ENCODE data around the gene SWT1. TPM values are rescaled to one million over a fixed set of nuclear protein-coding genes. Genes with fewer than 3 reads are reported as not detected.
"Not testable (repeated sequence)": the region's sequence is repeated elsewhere in the genome, so short reads cannot be mapped to it uniquely, and the experiment has no call there.

SWT1 gene
- total RNA-seq, 1 donor from 2014 or later: 11.5 TPM

- Mint-ChIP-seq H3K36me3 (ENCODE audit: low read depth, unreplicated experiment) (peaks cover 19% of the 10 kb centered on the region), H3K9me3 (ENCODE audit: unreplicated experiment) (no peaks in the 10 kb centered on the region), H3K27ac (ENCODE audit: unreplicated experiment) (no peak overlapping the region), H3K27me3 (ENCODE audit: unreplicated experiment) (peaks cover 22% of the 10 kb centered on the region), H3K4me3 (ENCODE audit: unreplicated experiment) (no peak overlapping the region), H3K4me1 (ENCODE audit: unreplicated experiment) (peaks cover 21% of the 10 kb centered on the region)
- TF ChIP-seq CTCF (IDR thresholded peaks at IDR 0.05; ENCODE audit: unreplicated experiment): no peak
- DNase-seq (ENCODE audit: low spot score): no peak
These were observed 162.1 kb downstream of the SWT1 start for GRCh38 chr1:185319139-185319475.

- not testable (repeated sequence) for H3K4me3 Mint-ChIP-seq (ENCODE audit: unreplicated experiment)
- peaks cover 15% of the 10 kb centered on the region for H3K36me3 Mint-ChIP-seq (ENCODE audit: low read depth, unreplicated experiment)
These were observed 164.1 kb downstream of the SWT1 start for GRCh38 chr1:185321104-185321503.

DNA sequence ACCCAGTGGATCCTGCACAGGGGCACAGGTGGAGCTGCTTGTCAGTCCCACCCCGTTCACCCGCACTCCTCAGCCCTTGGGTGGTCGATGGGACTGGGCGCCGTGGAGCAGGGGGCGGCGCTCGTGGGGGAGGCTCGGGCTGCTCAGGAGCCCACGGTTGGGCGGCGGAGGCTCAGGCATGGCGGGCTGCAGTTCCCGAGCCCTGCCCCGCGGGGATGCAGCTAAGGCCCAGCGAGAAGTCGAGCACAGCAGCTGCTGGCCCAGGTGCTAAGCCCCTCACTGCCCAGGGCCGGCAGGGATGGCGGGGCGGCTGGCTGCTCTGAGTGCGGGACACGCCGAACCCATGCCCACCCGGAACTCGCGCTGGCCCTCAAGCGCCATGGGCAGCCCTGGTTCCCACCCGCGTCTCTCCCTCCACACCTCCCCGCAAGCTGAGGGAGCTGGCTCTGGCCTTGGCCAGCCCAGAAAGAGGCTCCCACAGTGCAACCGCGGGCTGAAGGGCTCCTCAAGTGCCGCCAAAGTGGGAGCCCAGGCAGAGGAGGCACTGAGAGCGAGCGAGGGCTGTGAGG lies 164.8 kb downstream of the SWT1 start:
- not testable (repeated sequence) for H3K4me3 Mint-ChIP-seq (ENCODE audit: unreplicated experiment); H3K27ac Mint-ChIP-seq (ENCODE audit: unreplicated experiment); H3K4me1 Mint-ChIP-seq (ENCODE audit: unreplicated experiment); H3K9me3 Mint-ChIP-seq (ENCODE audit: unreplicated experiment); DNase-seq (ENCODE audit: low spot score)
- peaks cover 19% of the 10 kb centered on the region for H3K27me3 Mint-ChIP-seq (ENCODE audit: unreplicated experiment)
- peaks cover 15% of the 10 kb centered on the region for H3K36me3 Mint-ChIP-seq (ENCODE audit: low read depth, unreplicated experiment)

More at GRCh38 chr1:185321104-185321503, 164.1 kb downstream of the SWT1 start:
- not testable (repeated sequence) for H3K9me3 Mint-ChIP-seq (ENCODE audit: unreplicated experiment); DNase-seq (ENCODE audit: low spot score); H3K4me1 Mint-ChIP-seq (ENCODE audit: unreplicated experiment); H3K27ac Mint-ChIP-seq (ENCODE audit: unreplicated experiment)
- H3K27me3 Mint-ChIP-seq (ENCODE audit: unreplicated experiment): peaks cover 20% of the 10 kb centered on the region

DNA sequence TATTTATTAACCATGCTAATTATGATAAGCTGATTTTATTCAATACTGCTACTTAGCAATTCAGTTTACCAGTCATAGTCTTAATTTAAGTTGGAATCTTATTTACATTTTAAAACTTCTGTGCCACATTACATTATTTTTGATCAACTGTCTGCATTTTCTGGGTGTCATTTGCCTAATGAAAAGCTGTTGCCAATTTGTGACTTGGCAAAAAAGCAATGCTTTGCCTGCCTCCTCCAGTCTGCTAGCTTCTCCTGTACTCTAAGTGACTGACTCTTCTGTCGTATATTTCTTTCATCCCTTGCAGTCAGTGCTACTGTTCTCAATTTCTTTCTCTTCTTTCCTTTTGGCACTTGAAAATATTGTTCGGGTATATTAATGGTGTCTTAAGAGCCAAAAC lies 165.7 kb downstream of the SWT1 start:
- peaks cover 12% of the 10 kb centered on the region for H3K27me3 Mint-ChIP-seq (ENCODE audit: unreplicated experiment)
- no peak overlapping the region for H3K27ac Mint-ChIP-seq (ENCODE audit: unreplicated experiment)
- peaks cover 11% of the 10 kb centered on the region for H3K36me3 Mint-ChIP-seq (ENCODE audit: low read depth, unreplicated experiment)
- H3K4me1 Mint-ChIP-seq (ENCODE audit: unreplicated experiment): peaks cover 7% of the 10 kb centered on the region
- H3K4me3 Mint-ChIP-seq (ENCODE audit: unreplicated experiment): no peak overlapping the region
- TF ChIP-seq CTCF (IDR thresholded peaks at IDR 0.05; ENCODE audit: unreplicated experiment): no peak
- no peaks in the 10 kb centered on the region for H3K9me3 Mint-ChIP-seq (ENCODE audit: unreplicated experiment)
- DNase-seq (ENCODE audit: low spot score): no peak

- no peaks in the 10 kb centered on the region for H3K4me1 Mint-ChIP-seq (ENCODE audit: unreplicated experiment)
- H3K27me3 Mint-ChIP-seq (ENCODE audit: unreplicated experiment): peaks cover 4% of the 10 kb centered on the region
- no peak for DNase-seq (ENCODE audit: low spot score)
- H3K27ac Mint-ChIP-seq (ENCODE audit: unreplicated experiment): no peak overlapping the region
- H3K36me3 Mint-ChIP-seq (ENCODE audit: low read depth, unreplicated experiment): peaks cover 5% of the 10 kb centered on the region
- TF ChIP-seq CTCF (IDR thresholded peaks at IDR 0.05; ENCODE audit: unreplicated experiment): no peak
- no peaks in the 10 kb centered on the region for H3K9me3 Mint-ChIP-seq (ENCODE audit: unreplicated experiment)
- H3K4me3 Mint-ChIP-seq (ENCODE audit: unreplicated experiment): no peak overlapping the region
These were observed 167.2 kb downstream of the SWT1 start for GRCh38 chr1:185324118-185324517.

- H3K9me3 Mint-ChIP-seq (ENCODE audit: unreplicated experiment): no peaks in the 10 kb centered on the region
- H3K27ac Mint-ChIP-seq (ENCODE audit: unreplicated experiment): no peak overlapping the region
- DNase-seq (ENCODE audit: low spot score): no peak
- no peaks in the 10 kb centered on the region for H3K4me1 Mint-ChIP-seq (ENCODE audit: unreplicated experiment)
- peaks cover 5% of the 10 kb centered on the region for H3K36me3 Mint-ChIP-seq (ENCODE audit: low read depth, unreplicated experiment)
- H3K4me3 Mint-ChIP-seq (ENCODE audit: unreplicated experiment): no peak overlapping the region
- H3K27me3 Mint-ChIP-seq (ENCODE audit: unreplicated experiment): peaks cover 4% of the 10 kb centered on the region
- TF ChIP-seq CTCF (IDR thresholded peaks at IDR 0.05; ENCODE audit: unreplicated experiment): no peak
These were observed 168.4 kb downstream of the SWT1 start for GRCh38 chr1:185325413-185325812.

All from endothelial cell (in vitro differentiated cells).